PC-9 (cell line): Measurements from ENCODE around the gene CHST7. TPM values are rescaled to one million over a fixed set of nuclear protein-coding genes. Genes with fewer than 3 reads are reported as not detected.

Experiments used
- BruUV-seq: library from RNA; stranded (reverse); fragments of 400-500 nt; replicated peaks from 2 replicates; lab custom pipeline; 2021; lab: Mats Ljungman, UMichigan
- CTCF ChIA-PET: fragments of 300-600 bp; sonication (Branson Sonifier 250); formaldehyde crosslinking; loops from one replicate; lab custom pipeline; 2022; ENCODE audit warnings: antibody characterized with exemption; lab: Charles Lee
- POLR2A ChIA-PET: fragments of 300-600 bp; sonication (Branson Sonifier 250); formaldehyde crosslinking; loops from one replicate; lab custom pipeline; 2022; ENCODE audit warnings: antibody characterized with exemption; ENCODE audit not compliant: unreplicated experiment; lab: Charles Lee
- DNase-seq, 2 experiments: peaks; one replicate each; pipeline versions ENCODE4 v3.0.0 to v3.0.0-alpha.2; 2015 to 2022; ENCODE audit warnings: mixed read lengths in 1 of 2
- H2AFZ ChIP-seq: fragments of 200-600 bp; sonication (generic); 2 replicates; pipeline ENCODE4 v1.8.1; 2017; ENCODE audit warnings: antibody characterized with exemption
- H3F3A ChIP-seq: fragments of 200-600 bp; sonication (generic); 2 replicates; pipeline ENCODE4 v1.8.1; 2017; ENCODE audit warnings: antibody characterized with exemption, mild to moderate bottlenecking, low read depth; ENCODE audit not compliant: insufficient read depth
- H3K27ac ChIP-seq: fragments of 200-600 bp; sonication (generic); 2 replicates; pipeline ENCODE4 v1.6.1; 2016; ENCODE audit warnings: mixed run types
- H3K27me3 ChIP-seq: fragments of 200-600 bp; sonication (generic); 2 replicates; pipeline ENCODE4 v1.6.1; 2016; ENCODE audit warnings: low read depth, mixed run types; ENCODE audit not compliant: insufficient read depth
- H3K36me3 ChIP-seq: fragments of 200-600 bp; sonication (generic); 2 replicates; pipeline ENCODE4 v1.6.1; 2016; ENCODE audit warnings: low read depth, mixed run types
- H3K4me1 ChIP-seq: fragments of 200-600 bp; sonication (generic); replicated peaks from 2 replicates; pipeline ENCODE4 v1.6.1; 2016; ENCODE audit warnings: mixed run types; ENCODE audit not compliant: insufficient read depth
- H3K4me2 ChIP-seq: fragments of 200-600 bp; sonication (generic); 2 replicates; pipeline ENCODE4 v1.6.1; 2017; ENCODE audit warnings: mixed run types
- H3K4me3 ChIP-seq: fragments of 200-600 bp; sonication (generic); 2 replicates; pipeline ENCODE4 v1.6.1; 2016; ENCODE audit warnings: mixed run types
- H3K79me2 ChIP-seq: fragments of 200-600 bp; sonication (generic); 2 replicates; pipeline ENCODE4 v1.6.1; 2017; ENCODE audit warnings: low read depth, mixed run types
- H3K9me2 ChIP-seq: fragments of 200-600 bp; sonication (generic); 2 replicates; pipeline ENCODE4 v1.8.1; 2017; ENCODE audit warnings: mild to moderate bottlenecking; ENCODE audit not compliant: insufficient read depth
- H3K9me3 ChIP-seq: fragments of 200-600 bp; sonication (generic); 2 replicates; pipeline ENCODE4 v1.8.1; 2016; ENCODE audit warnings: low read depth; ENCODE audit not compliant: insufficient read depth
- H4K20me1 ChIP-seq: fragments of 200-600 bp; sonication (generic); 2 replicates; pipeline ENCODE4 v1.8.1; 2017; ENCODE audit not compliant: insufficient read depth
- EZH2 ChIP-seq: fragments of 200-600 bp; sonication (generic); IDR thresholded peaks from 2 replicates; pipeline ENCODE4 v1.8.0; 2017; ENCODE audit warnings: antibody characterized with exemption, low read depth
- intact Hi-C: fragments of 100-400 bp; cut with micrococcal nuclease; formaldehyde crosslinking; loops from one replicate; pipeline ENCODE4 v1.10.0; 2022; ENCODE audit not compliant: unreplicated experiment
- total RNA-seq: library from RNA; stranded (reverse); gene quantifications from 2 replicates; pipeline ENCODE4 v1.2.3, GENCODE V29; 2021
- TF ChIP-seq, protein P1 (sequence below): fragments of 200-600 bp; sonication (generic); conservative IDR thresholded peaks from 2 replicates; pipeline ENCODE4 v1.6.1; 2017; ENCODE audit warnings: mixed run types, antibody characterized with exemption, mild to moderate bottlenecking, moderate library complexity

CHST7 gene
- total RNA-seq, 1 experiment from 2014 or later, result 0.94 TPM

- Histone ChIP-seq H3K36me3 (no peaks in the 10 kb centered on the region), H3K9me3 (no peaks in the 10 kb centered on the region), H3K27me3 (no peaks in the 10 kb centered on the region), H3K4me1 (no peaks in the 10 kb centered on the region), H3K4me3 (no peak overlapping the region), H3K9me2 (no peaks in the 10 kb centered on the region), H3K4me2 (no peak overlapping the region), H3K79me2 (peaks cover 10% of the 10 kb centered on the region), H4K20me1 (no peaks in the 10 kb centered on the region), H2AFZ (no peak overlapping the region), H3K27ac (no peak overlapping the region), H3F3A (no peaks in the 10 kb centered on the region)
- intact Hi-C loops, result loop anchor here (10.0 kb wide), 1 partner anchor 483 kb away; no protein-coding TSS in a partner anchor
- CTCF ChIA-PET, result no interaction called here
- POLR2A ChIA-PET, result no interaction called here
- no peak for DNase-seq
- BruUV-seq, result no TSS peak
- TF ChIP-seq, protein P1, sequence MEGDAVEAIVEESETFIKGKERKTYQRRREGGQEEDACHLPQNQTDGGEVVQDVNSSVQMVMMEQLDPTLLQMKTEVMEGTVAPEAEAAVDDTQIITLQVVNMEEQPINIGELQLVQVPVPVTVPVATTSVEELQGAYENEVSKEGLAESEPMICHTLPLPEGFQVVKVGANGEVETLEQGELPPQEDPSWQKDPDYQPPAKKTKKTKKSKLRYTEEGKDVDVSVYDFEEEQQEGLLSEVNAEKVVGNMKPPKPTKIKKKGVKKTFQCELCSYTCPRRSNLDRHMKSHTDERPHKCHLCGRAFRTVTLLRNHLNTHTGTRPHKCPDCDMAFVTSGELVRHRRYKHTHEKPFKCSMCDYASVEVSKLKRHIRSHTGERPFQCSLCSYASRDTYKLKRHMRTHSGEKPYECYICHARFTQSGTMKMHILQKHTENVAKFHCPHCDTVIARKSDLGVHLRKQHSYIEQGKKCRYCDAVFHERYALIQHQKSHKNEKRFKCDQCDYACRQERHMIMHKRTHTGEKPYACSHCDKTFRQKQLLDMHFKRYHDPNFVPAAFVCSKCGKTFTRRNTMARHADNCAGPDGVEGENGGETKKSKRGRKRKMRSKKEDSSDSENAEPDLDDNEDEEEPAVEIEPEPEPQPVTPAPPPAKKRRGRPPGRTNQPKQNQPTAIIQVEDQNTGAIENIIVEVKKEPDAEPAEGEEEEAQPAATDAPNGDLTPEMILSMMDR, result no peak
- TF ChIP-seq EZH2, result no peak
These were observed 22.0 kb upstream of the CHST7 start for GRCh38 chrX:46551494-46552128.

- H3K36me3 ChIP-seq, result no peaks in the 10 kb centered on the region
- H3K27me3 ChIP-seq, result no peaks in the 10 kb centered on the region
- intact Hi-C loops, result loop anchor here (10.0 kb wide), 1 partner anchor 481 kb away; no protein-coding TSS in a partner anchor
- no peaks in the 10 kb centered on the region for H3F3A ChIP-seq
- TF ChIP-seq, protein P1, result no peak
- TF ChIP-seq EZH2, result no peak
- ChIA-PET CTCF (no interaction called here), POLR2A (no interaction called here)
- H3K27ac ChIP-seq, result no peak overlapping the region
- H3K4me2 ChIP-seq, result no peak overlapping the region
- H3K9me2 ChIP-seq, result no peaks in the 10 kb centered on the region
- H4K20me1 ChIP-seq, result no peaks in the 10 kb centered on the region
- H3K4me1 ChIP-seq, result no peaks in the 10 kb centered on the region
- no peak for DNase-seq
- no peaks in the 10 kb centered on the region for H3K79me2 ChIP-seq
- no TSS peak for BruUV-seq
- H3K4me3 ChIP-seq, result no peak overlapping the region
- no peak overlapping the region for H2AFZ ChIP-seq
- H3K9me3 ChIP-seq, result no peaks in the 10 kb centered on the region
These were observed 19.6 kb upstream of the CHST7 start for GRCh38 chrX:46553935-46554334.

DNA sequence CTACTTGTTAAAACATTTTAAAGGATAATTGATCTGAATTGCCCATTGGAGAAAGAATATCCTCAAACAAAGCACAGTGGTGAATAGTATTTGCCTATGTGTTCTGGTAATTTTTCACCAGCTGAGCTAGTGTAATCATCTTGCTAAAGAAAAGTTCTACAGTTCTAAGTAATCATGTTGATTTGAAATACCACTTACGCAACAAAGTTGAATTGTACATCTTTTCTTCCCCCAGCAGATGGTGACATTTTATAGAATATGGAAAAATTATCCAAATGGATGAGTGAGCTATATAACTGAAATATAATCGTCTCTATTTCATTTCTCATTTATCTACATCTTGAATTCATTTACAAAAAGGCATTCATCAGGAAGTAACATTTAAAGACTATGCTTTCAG lies 18.6 kb upstream of the CHST7 start:
- no peak for TF ChIP-seq EZH2
- TF ChIP-seq, protein P1, result peak; percentile 30; the same call in 1 of the 2 replicates
- H3K9me2 ChIP-seq, result no peaks in the 10 kb centered on the region
- H3F3A ChIP-seq, result no peaks in the 10 kb centered on the region
- no peaks in the 10 kb centered on the region for H3K9me3 ChIP-seq
- no peaks in the 10 kb centered on the region for H4K20me1 ChIP-seq
- intact Hi-C loops, result loop anchor here (10.0 kb wide), 1 partner anchor 480 kb away; no protein-coding TSS in a partner anchor
- no TSS peak for BruUV-seq
- H3K4me1 ChIP-seq, result no peaks in the 10 kb centered on the region
- H3K27ac ChIP-seq, result no peak overlapping the region
- ChIA-PET CTCF (interaction anchor here (0.7 kb wide), 1 partner anchor 216 kb away, joined by 7 read pairs; no protein-coding TSS in a partner anchor), POLR2A (no interaction called here)
- no peak overlapping the region for H2AFZ ChIP-seq
- no peaks in the 10 kb centered on the region for H3K27me3 ChIP-seq
- H3K79me2 ChIP-seq, result no peaks in the 10 kb centered on the region
- H3K36me3 ChIP-seq, result no peaks in the 10 kb centered on the region
- H3K4me2 ChIP-seq, result no peak overlapping the region
- H3K4me3 ChIP-seq, result no peak overlapping the region
- no peak for DNase-seq
